Renal cortical epithelial cell (primary cell): Measurements from ENCODE around the gene DNAH8. TPM values are rescaled to one million over a fixed set of nuclear protein-coding genes. Genes with fewer than 3 reads are reported as not detected.

Experiments used
- DNase-seq: peaks from one replicate; pipeline ENCODE4 v3.0.0-alpha.2; 2011; ENCODE audit warnings: low read depth
- total RNA-seq: library from RNA; depleted of rRNA; stranded (reverse); fragments of >200 nt; gene quantifications from 2 replicates; pipeline ENCODE4 v1.2.3, GENCODE V29; 2014

DNAH8 gene, protein sequence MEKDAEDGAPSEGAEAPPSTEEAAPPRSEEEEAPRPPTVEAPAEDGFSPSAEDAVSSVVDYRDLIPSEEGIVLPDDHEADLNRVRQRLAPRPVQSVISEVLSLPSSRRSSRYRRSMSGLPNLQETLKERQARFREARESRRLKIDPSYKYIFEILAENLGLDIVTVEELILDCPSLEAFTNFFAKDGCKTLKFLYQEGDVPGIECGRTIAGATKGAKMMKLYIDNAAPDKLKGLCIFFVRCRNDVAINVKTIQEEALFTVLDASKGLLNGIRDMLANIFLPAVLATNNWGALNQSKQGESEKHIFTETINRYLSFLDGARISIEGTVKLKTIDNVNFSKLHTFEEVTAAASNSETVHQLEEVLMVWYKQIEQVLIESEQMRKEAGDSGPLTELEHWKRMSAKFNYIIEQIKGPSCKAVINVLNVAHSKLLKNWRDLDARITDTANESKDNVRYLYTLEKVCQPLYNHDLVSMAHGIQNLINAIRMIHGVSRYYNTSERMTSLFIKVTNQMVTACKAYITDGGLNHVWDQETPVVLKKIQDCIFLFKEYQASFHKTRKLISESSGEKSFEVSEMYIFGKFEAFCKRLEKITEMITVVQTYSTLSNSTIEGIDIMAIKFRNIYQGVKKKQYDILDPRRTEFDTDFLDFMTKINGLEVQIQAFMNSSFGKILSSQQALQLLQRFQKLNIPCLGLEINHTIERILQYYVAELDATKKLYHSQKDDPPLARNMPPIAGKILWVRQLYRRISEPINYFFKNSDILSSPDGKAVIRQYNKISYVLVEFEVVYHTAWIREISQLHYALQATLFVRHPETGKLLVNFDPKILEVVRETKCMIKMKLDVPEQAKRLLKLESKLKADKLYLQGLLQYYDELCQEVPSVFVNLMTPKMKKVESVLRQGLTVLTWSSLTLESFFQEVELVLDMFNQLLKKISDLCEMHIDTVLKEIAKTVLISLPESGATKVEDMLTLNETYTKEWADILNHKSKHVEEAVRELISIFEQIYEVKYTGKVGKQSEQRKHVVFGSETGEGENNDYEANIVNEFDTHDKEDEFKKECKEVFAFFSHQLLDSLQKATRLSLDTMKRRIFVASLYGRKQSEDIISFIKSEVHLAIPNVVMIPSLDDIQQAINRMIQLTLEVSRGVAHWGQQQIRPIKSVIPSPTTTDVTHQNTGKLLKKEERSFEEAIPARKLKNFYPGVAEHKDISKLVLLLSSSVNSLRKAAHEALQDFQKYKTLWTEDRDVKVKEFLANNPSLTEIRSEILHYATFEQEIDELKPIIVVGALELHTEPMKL (N-terminal part only)
- under 0.01 TPM in 1 of 2 replicates, not detected in the other for total RNA-seq

DNA sequence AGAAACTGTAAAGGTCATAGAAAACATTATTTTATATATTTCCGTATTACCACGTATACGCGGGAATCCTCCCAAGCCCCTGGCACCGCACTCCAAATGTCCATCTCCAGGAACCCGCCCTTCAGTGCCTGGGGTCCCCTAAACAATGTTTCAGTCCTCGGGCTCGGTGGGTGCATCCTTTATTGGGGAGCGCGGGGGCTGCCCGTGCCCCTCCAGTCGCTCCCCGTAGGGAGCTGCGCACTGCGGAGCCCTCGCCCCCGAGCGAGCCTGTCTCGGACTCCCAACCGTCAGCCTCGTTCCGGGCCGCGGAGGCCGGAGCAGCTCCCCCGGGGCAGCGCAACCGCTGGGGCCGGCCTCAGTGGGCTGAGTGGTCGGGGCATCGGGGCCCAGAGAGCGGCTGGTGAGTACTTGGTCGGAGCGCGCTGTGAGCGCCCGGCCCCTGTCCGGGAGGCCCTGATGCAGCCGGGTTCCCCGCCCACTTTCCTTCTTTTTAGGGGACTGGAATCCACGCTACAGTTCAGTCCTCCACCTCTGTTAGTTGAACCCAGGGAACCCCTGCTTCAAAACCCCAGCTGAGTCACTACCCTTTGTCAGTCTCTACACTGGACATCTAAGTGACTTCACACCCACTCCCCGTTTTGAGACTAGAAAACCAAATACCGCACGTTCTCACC is at the start of gene DNAH8:
Gene DNAH8 (plus strand): TSS at position 296 of the 674 bp plus-strand sequence. CDS start 7,499 bp downstream, outside the sequence.
- DNase-seq = peak; percentile 7

DNA sequence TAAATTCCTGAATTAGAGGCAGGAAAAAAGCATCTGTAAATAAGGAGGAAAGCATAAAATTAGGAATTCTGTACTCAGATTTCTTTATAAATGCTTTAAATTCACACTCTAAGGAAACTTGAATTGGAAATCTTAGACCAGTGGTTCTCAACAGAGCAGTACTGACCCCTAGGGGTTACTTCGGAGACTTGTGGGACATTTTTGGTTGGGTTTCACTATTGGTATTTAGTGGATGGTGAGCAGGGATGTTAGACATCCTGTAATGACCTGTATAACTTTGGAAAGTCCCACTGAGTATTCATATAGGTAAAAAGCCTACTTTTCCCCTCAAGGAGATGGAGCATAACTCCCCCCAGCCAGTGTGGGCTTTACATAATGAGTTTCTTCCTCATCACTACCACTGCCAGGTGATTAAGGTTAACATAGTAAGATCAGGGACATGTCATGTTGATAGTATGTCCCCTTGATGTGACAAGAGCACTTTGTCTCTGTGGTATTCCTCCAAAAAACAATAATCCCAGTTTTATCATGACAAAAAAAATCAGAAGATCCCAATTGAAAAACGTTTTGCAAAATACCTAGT is 43.1 kb upstream of the DNAH8 start:
- peak; percentile 69 for DNase-seq

DNA sequence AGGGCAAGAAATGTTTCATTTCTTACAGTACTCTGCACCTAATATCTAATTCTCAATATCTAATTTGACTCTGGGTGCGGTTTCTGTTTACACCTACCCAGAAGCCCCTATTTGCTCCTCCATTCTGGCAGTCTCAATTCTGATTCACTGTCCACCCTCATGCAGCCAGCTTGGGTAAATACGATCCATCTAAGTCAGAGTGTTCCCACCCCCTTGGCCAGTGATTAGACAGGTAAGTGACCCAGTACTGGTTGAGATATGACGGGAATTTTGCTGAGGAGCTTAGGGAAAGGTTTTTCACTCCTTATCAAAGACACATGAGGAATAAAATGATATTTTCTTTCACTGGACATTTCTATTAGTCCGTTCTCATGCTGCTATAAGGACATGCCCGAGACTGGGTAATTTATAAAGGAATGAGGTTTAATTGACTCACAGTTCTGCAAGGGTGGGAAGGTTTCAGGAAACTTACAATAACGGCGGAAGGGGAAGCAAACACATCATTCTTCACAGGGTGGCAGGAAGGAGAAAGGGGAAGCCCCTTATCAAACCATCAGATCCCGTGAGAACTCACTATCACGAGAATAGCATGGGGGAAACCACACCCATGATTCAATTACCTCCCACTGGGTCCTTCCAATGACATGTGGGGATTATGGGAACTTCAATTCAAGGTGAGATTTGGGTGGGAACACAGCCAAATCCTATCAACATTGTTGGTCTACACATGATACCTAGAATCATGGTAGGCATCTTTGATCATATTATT is 41.5 kb upstream of the DNAH8 start:
- no peak for DNase-seq

DNA sequence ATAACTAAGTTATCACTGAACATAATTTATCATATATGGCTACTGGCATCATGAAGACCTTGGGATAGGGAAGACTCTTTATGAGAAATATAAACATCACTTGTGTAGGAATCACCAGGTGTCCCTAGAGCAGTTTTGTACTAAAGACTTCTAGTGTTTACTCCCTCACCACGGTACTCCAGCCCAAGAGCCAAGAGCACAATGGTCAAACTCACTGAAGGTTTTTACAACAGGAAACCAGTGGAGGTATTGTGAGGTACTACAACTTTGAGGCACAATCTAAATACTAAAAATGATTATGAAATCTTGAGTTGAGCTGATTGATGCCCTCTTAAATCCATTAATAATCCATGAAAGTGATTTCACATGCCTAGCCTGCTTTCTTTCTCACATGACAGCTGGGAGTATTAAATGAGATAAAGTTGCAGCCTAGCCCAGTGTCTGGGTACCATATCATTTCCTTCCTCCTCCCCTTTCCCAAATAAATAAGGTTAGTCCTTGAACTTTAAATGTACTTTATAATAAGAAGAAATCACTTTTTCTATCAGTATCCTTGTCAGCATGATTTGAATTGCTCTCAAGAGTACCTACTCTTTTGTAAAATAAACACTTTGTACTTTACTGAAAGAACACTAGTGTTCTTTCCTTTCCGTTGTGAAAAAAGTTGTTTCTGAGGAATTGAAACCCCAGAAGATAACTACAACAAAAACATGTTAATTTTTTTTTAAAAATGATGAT is 38.7 kb upstream of the DNAH8 start:
- DNase-seq = no peak

DNA sequence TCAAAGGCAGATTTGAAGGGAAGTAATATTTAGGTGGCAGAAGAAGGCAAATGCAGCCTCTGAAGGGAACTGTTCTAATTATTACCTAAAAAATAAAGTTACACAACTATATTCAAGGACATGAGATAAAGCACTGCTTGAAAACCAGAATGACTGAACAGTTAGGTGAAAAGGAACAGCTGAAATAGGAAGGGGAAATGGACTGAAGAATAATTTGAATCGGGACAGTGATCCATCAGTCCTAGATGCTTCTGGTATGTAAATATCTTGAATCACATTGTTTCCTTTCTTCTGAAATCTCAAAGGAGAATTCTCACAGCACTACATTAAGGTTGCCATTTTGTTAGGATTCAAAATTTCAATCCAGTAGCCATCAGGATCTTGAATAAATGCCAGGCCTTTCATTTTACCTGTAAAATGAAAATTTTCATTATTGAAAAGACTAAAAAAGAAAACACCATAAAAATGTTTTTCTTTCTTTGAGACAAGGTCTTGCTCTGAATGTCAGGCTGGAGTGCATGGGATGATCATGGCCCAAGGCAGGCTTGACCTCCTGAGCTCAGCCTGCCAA is 38.1 kb upstream of the DNAH8 start:
- no peak for DNase-seq

DNA sequence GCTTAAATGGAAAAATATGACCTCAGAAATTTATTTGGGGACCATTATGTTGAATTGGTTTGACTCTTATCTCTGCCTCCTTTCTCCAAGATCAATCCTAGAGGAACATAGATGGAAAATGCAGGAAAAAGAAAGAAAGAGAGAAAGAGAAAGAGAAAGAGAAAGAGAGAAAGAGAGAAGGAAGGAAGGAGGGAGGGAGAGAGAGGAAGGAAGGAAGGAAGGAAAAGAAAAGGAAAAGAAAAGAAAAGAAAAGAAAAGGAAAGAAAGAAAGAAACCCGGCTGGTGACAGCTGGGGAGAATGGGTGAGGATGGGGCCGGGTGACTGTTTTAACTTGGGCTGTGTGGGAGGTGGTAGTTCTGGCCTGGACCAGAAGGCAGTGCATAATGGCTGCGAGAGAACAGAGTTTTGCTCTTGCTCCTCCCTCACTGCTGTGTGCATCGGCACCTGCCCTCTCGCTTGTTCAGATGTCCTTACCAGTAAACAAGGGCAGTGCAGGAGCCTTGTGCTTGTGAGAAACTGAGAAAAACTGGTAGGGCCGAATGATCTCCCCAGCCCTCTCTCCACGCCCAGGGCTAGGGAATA is 36.8 kb upstream of the DNAH8 start:
- no peak for DNase-seq

DNA sequence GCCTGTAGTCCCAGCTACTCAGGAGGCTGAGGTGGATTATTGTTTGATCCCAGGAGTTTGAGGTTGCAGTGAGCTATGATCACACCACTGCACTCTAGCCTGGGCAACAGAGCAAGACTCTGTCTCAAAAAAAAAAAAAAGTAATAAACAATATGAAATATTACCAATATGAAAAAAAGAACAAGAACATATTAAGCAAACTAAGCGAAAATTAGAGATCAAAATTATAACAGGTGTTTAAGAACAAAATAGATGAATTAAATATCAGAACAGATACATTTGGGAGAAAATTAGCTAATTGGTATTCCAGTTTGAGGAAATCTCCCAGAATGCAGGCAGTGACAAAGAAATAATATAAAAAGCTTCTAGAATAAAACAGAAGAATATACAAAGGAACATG is 35.4 kb upstream of the DNAH8 start:
- DNase-seq = no peak

DNA sequence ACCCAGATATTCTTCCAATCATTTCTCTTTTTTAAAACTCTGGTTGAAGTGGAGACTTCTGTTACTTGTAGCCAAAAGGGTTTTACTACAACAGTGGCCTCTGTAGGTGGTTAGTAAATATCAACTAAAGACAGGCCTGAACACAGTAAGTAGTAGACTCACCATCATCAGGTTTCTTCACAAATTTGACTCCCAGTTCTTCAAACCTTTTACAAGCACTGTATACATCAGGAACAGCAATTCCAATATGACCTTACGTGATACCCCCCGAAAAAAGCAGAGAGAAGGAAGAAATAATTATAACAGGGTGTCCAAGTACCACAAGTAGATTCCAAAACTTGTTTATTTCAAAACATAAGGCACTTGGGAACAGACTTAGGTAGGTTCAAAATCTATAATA is 33.3 kb upstream of the DNAH8 start:
- no peak for DNase-seq

DNA sequence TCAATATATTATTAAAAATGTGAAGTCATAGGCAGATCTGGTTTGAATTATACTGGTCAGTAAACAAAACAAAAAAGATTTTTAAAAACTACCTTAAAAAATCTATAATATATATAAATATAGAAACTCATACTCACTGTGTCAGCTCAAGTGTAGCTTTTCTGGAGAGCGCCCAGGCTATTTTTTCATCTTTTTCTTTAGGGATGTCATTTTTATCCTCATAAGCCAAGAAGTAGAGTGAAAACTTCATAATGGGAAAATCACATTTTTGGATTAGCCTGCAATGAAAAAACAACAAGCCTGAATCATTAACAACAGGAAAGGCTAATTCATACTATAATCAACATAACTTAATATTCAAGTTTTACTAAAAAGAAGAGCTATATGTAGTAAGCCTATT is 30.9 kb upstream of the DNAH8 start:
- DNase-seq = no peak

DNA sequence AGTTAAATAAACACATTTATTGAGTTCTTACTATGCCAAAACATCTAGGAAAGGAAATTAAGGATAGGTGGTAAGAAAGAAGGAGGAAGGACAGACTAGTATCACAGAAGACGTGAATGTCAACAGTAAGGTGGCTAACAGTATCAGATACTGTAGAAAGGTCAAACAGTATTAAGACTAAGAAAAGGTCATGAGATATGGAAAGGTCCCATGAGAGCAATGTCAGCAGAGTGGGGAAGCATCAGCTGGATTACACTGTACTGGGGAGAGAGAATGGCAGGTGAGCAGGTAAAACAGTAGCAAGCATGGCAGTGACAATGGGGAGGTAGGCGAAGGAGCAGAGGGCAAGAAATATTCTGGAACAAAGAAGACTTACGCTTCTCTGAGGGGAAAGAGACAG is 30.2 kb upstream of the DNAH8 start:
- no peak for DNase-seq

DNA sequence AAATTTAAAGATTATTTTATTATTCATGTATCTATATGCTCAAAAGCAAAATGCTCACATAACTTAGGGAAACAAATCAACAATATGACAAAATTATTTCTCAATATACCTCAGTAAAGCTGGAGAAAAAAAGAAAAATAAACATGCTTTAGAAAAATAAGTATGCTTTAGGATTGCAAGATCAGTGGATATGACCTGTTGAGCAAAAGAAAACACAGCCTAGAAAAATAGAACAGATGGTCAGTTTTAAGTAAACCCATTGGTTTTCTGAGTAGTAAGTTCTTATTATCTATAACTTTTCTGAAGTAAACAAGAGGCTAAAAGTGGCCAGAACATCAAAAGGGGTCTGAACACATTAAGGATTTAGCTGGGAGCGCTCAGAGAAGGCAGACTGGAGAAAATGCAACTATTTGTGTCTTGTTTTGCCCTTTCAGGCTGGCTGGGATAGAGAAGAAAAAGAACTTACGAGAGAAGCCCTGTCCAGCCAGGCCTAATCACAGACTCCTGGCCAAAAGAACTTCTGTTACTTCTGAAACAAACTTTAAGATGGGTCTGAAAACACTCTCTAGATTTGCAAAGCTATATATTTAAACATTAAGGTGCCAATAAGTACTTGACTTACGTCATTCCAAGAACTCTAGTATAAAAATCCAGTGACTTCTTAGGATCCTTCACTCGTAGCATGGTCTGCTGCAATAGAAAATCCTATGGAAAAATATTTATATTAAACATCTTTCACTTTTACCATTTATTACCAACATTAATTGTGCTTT is 28.7 kb upstream of the DNAH8 start:
- no peak for DNase-seq

DNA sequence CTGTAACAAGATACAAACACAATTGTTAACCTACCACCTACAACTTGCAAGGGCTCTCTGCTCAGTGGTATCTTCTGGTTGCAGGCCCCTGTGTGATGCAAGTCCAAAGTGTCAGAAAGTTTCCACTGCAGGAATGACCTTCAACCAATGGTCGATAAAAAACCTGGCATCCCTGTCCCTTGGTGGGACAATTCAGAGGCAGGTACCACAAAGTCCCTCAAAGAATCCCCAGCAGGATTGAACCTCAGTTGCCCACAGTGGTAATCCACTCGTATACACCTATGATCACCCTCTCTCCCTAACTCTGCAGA is 28.1 kb upstream of the DNAH8 start:
- DNase-seq = no peak

DNA sequence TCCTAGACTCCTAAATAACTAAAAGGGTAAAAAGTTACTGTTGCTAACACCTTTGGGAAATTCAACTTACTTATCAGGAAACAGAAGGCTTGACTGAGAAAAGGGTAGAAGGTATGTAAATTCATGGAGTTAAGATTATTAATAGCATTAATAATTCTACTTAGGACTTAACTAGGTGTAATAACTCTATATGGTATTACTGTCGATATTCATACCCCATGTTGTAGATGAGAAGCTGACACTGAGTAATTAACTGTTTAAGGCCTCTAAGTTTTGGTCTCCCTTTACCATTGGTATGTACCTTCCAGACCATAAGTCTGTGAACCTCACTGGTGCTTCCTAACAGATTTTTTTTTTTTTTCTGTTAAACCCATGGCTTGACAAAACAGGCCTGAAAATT is 27.6 kb upstream of the DNAH8 start:
- DNase-seq = no peak

DNA sequence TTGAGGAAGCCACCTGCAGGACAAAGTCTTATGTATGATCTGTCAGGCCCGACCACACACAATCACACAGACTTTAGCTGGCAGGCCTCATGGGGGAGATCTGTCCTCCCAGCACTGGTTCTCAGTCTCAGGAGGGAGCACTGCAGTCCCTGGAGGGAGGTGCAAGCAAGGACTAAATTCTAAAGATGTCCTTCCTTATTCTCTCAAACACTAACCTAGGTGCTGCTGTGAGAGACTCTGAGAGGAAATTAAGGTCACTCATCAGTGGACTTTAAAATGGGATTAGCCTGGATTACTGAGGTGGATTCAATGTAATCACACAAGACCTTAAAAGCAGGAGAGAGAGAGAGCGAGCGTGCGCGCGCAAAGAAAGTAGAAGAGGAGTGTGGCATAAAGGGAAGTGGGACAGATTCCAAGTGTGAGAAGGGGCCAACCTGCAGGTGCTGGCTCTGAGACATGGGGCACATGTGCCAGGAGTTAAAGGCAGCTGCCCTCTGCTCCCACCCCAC is 26.5 kb upstream of the DNAH8 start:
- no peak for DNase-seq

DNA sequence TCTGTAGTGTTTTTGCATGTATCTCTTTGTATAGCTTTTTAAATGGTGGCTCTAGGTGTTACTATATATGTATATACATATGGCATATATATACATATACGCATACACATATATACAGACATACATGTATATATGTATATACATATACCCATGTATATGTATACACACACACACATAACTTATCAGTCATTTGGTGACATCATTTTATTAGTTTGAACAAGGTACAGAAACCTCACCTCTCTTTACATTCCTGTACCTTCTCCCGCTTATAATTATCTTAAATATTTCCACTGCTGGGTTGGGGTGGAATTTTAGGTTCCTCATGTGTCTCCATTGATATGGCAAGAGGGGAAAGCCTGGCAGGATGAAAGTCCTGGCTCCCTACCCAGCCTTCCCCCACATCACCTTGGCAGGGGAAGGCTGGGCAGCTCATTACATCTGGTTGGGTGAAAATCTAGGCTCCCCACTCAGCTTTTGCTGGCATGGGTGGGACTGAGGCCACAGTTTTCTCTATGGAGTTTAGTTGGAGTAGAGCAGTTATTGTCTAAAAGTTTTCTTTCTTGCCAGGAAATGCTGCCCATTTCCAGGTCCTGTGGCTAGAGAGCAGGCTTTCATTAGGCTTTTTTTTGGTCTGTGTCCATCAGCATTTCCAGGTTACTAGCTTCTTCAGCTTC is 19.7 kb upstream of the DNAH8 start:
- no peak for DNase-seq

DNA sequence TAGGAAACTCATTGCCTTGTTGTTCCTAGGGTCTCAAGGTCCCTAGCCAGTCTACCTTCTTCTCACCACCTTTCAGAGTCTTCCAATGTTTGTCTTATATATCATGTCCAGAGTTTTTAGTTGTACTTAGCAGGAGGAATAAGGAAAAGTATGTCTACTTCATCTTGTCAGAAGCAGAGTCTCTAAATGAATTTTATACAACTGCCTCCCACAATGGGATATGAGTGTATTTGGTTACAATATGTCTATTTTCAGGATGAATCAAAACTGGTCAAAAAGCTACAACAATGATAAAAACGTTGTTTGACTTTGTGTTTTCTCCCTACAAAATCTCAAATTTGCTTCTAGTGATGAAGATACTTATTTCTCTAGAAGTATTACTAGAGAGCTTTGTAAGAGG is 19.2 kb upstream of the DNAH8 start:
- DNase-seq = no peak

DNA sequence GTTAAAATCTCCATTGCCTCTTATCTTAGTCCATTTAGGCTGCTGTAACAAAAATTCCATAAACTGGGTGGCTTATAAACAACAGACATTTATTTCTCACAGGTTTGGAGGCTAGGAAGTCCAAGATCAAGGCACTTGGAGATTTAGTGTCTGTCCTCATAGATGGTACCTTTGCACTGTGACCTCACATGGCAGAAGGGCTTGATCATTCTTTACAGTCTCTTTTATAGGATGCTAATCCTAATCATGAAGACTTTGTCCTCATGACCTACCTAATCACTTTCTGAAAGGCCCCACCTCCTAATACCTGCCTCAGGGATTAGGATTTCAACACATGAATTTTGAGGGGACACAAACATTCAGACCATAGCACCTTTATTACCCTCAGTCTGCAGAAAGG is 18.8 kb upstream of the DNAH8 start:
- no peak for DNase-seq

DNA sequence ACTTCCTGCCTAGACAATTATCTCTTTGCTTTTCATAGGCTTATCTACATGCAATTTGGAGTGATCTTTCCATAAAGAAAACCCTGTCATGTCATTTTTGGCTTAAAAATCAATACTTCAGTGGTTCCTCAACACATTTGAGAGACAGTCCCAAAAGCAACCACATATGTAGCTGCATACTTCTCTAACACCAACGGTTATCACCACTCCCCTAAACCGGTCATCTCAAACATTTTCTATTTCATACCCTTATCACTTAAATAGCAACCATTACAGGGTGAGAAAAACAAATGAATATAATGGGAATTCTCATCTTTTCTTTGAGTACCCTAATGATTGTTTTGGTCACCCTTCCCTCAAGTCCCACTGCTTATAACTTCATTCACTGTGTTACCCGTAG is 17.3 kb upstream of the DNAH8 start:
- no peak for DNase-seq
